Stimulated activated naive B cell treated with anti-CD40 and anti-IgM and Interleukin-4, amounts not matched to agents 10 μg/mL and 1 μg/mL and 100 μg/mL, for 72 hours (primary cell): ENCODE data around the gene TTBK1.

Source experiments
- ATAC-seq, 2 donors: fragments of 150-1000 bp; cut with Tn5 transposase; replicated peaks; 2 replicates each; pipeline ENCODE4 v1.10.0; 2021; ENCODE audit warnings: moderate library complexity in 1 of 2
- DNase-seq: peaks from one replicate; pipeline ENCODE4 v3.0.0; 2021
- H3K27ac Mint-ChIP-seq: one replicate; pipeline ENCODE4 v1.8.0; 2022; ENCODE audit warnings: mild to moderate bottlenecking, mixed read lengths
- H3K27me3 Mint-ChIP-seq, 2 donors: one replicate each; pipeline ENCODE4 v1.8.0; 2022; ENCODE audit warnings: mixed read lengths in 2 of 2
- H3K36me3 Mint-ChIP-seq, 2 donors: one replicate each; pipeline ENCODE4 v1.8.0; 2022; ENCODE audit warnings: mixed read lengths in 2 of 2, mild to moderate bottlenecking in 1 of 2
- H3K4me1 Mint-ChIP-seq, 2 donors: one replicate each; pipeline ENCODE4 v1.8.0; 2022; ENCODE audit warnings: mixed read lengths in 2 of 2, mild to moderate bottlenecking in 1 of 2
- H3K4me3 Mint-ChIP-seq, 2 donors: one replicate each; pipeline ENCODE4 v1.8.0; 2022; ENCODE audit warnings: mild to moderate bottlenecking in 2 of 2, mixed read lengths in 2 of 2, moderate library complexity in 1 of 2
- H3K9me3 Mint-ChIP-seq, 2 donors: one replicate each; pipeline ENCODE4 v1.8.0; 2022; ENCODE audit warnings: mixed read lengths in 2 of 2, mild to moderate bottlenecking in 1 of 2

Gene TTBK1

DNA sequence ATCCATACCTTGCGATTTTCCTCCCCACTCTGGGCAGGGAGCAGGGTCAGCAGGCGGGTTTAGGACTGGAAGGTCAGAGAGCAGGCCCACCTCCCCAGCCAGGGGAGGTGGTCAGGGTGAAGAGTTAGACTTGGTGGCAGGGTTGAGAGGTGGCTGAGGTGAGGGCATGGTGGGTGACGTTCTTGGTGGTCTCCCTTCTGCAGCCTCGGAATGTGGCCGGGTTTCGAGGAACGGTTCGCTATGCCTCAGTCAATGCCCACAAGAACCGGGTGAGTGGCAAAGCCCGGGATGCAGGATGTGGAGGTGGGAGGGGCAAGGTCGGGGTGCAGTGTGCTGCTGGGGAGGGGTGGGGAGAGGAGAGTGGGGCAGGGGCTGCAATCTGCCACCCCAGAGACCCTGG lies 11.6 kb downstream of the TTBK1 start:
- H3K36me3 Mint-ChIP-seq, result no peaks in the 10 kb centered on the region
- DNase-seq (no peak), ATAC-seq (no peak)
- H3K4me1 Mint-ChIP-seq, result peaks cover 21 to 35% of the 10 kb centered on the region in 2 donors
- no peak overlapping the region for H3K4me3 Mint-ChIP-seq
- peaks cover 54 to 67% of the 10 kb centered on the region in 2 donors for H3K27me3 Mint-ChIP-seq
- no peak overlapping the region for H3K27ac Mint-ChIP-seq
- no peaks in the 10 kb centered on the region for H3K9me3 Mint-ChIP-seq

DNA sequence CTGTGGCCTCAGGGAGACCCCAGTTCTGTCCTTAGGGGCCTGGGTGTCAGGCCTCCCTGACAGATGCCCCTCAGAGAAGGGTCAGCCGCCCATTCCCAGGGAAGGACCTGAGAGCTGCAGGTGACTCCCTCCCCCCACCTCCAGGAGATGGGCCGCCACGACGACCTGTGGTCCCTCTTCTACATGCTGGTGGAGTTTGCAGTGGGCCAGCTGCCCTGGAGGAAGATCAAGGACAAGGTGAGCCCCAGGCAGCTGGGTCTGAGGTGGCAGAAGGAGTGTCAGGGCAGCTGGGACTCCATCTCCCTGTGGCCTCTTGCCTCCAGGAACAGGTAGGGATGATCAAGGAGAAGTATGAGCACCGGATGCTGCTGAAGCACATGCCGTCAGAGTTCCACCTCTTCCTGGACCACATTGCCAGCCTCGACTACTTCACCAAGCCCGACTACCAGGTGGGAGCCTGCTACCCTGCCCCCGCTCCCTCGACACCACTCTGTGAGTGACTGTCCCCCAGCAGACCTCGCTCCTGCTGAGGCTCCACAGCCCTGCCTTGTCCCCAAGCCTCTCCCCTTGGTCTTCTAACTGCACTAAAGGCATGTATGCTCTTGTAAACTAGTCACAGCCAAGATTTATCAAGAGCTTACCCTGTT lies 12.2 kb downstream of the TTBK1 start:
- Mint-ChIP-seq H3K9me3 (no peaks in the 10 kb centered on the region), H3K4me3 (no peak overlapping the region), H3K4me1 (peaks cover 21 to 33% of the 10 kb centered on the region in 2 donors), H3K27ac (no peak overlapping the region), H3K27me3 (peaks cover 54 to 67% of the 10 kb centered on the region in 2 donors), H3K36me3 (no peaks in the 10 kb centered on the region)
- DNase-seq (no peak), ATAC-seq (no peak)

DNA sequence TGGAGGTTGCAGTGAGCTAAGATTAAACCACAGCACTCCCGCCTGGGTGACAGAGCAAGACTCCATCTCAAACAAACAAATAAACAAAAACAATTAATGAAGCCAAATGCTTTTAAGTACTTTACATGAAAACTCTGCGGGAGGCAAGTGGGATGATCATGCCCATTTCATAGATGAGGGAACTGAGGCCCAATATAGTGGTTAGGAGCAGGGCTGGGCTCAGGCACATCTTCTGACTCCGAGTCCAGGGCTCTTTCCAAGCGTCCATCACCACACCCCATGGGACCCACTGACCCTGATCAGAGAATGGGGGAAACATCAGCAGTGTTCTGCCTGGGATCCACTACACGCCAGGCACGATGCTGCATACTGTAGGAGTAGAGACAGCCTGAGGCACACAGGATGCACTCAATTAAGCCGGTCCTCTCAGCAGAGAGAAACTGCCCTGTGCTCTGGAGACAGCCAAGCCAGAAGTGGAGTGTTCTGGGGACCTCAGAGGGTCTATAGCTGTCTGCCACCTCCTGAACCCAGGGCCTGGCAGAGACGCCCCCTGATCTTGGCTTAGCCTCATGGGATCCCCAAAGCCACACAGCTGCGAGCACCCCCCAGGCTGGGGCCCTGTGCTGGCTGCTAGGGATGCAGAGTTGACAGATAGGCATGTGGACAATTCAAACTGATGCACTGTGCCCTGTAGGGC lies 13.5 kb downstream of the TTBK1 start:
- Mint-ChIP-seq H3K4me3 (no peak overlapping the region), H3K4me1 (peaks cover 10 to 20% of the 10 kb centered on the region in 2 donors), H3K27ac (peak overlapping the region; percentile 33)

DNA sequence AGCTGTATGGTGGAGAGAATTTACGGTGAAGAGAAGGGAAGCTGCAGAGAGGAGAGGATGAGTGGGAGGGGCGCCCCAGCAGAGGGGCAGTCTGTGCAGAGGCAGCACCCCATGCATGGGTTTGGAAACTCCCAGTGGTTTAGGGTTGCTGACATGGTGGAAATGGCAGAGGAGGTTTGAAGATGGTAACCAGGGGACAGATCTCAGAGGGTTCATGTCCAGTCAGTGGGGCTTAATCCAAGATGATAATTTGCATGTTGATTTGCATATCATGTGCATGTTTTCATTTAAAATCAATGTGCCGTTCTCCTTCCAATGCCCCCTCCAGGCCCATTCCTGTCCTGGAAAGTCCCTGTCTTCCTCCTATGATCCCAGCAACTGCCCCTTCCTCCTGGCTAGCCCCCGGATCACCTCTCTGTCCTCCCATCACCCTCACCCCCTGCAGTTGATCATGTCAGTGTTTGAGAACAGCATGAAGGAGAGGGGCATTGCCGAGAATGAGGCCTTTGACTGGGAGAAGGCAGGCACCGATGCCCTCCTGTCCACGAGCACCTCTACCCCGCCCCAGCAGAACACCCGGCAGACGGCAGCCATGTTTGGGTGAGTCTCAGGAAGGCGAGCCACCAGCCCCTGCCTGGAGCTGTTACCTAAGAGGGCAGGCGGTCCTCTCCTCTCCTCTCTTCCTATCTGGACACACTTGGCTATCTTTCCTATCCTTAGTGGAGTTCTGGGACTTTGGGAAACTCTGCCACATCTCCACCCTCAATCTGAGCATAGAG lies 14.3 kb downstream of the TTBK1 start:
- DNase-seq (no peak), ATAC-seq (peak; percentile 76 to 79)
- Mint-ChIP-seq H3K4me3 (peak overlapping the region in 1 of 2 donors; percentile 21), H3K36me3 (no peaks in the 10 kb centered on the region), H3K27me3 (peaks cover 40 to 50% of the 10 kb centered on the region in 2 donors), H3K9me3 (no peaks in the 10 kb centered on the region), H3K4me1 (peaks cover 8 to 18% of the 10 kb centered on the region in 2 donors), H3K27ac (peak overlapping the region; percentile 33)

More for the DNA sequence above, 13.5 kb downstream of the TTBK1 start:
- Mint-ChIP-seq H3K27me3 (peaks cover 43 to 56% of the 10 kb centered on the region in 2 donors), H3K9me3 (no peaks in the 10 kb centered on the region), H3K36me3 (no peaks in the 10 kb centered on the region)
- DNase-seq, result no peak
- ATAC-seq, result peak in 1 of 2 donors; percentile 12

DNA sequence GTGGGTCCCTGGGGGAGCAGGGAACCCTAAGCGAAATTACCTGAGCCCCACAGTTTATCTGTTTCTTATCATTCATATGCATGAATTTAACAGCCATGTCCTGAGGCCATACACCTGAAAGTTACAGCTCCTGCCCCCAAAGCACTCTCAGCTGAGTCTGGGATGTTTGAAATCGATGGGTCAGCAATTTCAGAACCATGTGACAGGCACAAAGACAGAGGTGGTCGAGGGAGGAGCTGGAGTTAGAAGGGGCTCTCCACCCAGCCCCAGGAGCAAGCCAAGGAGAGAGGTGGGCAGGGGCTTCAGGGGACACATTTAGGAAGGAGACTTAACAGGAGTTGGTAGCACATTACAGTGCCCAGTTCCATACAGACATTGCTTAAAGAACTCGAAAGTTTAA lies 14.9 kb downstream of the TTBK1 start:
- H3K4me1 Mint-ChIP-seq, result peaks cover 8 to 19% of the 10 kb centered on the region in 2 donors
- no peaks in the 10 kb centered on the region for H3K36me3 Mint-ChIP-seq
- DNase-seq (no peak), ATAC-seq (no peak)
- H3K27ac Mint-ChIP-seq, result no peak overlapping the region
- H3K9me3 Mint-ChIP-seq, result no peaks in the 10 kb centered on the region
- H3K27me3 Mint-ChIP-seq, result peaks cover 33 to 44% of the 10 kb centered on the region in 2 donors
- H3K4me3 Mint-ChIP-seq, result no peak overlapping the region

DNA sequence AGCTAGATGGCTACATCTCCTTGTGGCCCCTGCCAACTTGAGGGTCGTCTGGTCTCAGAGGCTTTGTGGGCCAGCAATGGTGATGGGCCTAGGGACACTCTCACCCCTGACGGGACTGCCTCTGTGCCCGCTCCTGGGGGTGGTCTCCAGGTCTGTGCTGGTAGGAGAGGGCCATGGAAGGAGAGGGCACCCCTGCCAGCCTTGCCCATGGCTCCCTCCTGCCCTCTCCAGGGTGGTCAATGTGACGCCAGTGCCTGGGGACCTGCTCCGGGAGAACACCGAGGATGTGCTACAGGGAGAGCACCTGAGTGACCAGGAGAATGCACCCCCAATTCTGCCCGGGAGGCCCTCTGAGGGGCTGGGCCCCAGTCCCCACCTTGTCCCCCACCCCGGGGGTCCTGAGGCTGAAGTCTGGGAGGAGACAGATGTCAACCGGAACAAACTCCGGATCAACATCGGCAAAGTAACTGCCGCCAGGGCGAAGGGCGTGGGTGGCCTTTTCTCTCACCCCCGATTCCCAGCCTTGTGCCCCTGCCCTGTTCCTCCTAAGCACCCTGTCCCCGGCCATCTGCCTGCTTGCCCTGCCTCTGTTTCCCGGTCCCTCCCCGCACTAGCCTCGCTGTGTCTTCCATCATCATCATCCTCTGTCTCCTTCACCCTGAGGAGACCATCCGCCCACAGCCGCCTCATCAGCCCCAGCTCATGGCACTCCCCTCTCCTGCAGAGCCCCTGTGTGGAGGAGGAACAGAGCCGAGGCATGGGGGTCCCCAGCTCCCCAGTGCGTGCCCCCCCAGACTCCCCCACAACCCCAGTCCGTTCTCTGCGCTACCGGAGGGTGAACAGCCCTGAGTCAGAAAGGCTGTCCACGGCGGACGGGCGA lies 15.8 kb downstream of the TTBK1 start:
- Mint-ChIP-seq H3K27ac (peak overlapping the region; percentile 20), H3K36me3 (no peaks in the 10 kb centered on the region), H3K4me1 (peaks cover 14 to 21% of the 10 kb centered on the region in 2 donors), H3K27me3 (peaks cover 31 to 38% of the 10 kb centered on the region in 2 donors), H3K4me3 (no peak overlapping the region), H3K9me3 (no peaks in the 10 kb centered on the region)
- DNase-seq, result no peak
- ATAC-seq, result no peak

DNA sequence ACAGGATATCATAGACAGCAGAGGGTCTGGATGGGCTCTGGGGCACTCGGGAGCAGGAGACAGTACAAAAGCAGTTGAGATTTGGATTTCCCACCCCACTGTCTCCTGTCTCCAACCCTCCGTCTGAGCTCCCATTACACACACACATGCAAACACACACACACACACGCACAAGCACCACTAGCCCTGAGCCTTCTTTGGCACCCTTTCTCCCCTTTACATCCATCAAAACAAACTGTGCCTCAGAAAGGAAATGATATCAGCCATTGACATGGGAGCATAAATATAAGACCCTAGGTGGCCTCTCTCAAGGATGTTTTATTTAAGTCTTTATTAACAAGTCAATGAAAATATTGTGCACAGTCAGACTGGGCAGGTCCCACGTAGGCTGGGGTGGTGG lies 17.5 kb downstream of the TTBK1 start:
- no peaks in the 10 kb centered on the region for H3K9me3 Mint-ChIP-seq
- no peak for ATAC-seq
- no peak overlapping the region for H3K4me3 Mint-ChIP-seq
- H3K4me1 Mint-ChIP-seq, result peaks cover 18% of the 10 kb centered on the region in 2 donors
- no peak overlapping the region for H3K27ac Mint-ChIP-seq
- DNase-seq, result no peak
- no peaks in the 10 kb centered on the region for H3K36me3 Mint-ChIP-seq
- H3K27me3 Mint-ChIP-seq, result peaks cover 21 to 22% of the 10 kb centered on the region in 2 donors

DNA sequence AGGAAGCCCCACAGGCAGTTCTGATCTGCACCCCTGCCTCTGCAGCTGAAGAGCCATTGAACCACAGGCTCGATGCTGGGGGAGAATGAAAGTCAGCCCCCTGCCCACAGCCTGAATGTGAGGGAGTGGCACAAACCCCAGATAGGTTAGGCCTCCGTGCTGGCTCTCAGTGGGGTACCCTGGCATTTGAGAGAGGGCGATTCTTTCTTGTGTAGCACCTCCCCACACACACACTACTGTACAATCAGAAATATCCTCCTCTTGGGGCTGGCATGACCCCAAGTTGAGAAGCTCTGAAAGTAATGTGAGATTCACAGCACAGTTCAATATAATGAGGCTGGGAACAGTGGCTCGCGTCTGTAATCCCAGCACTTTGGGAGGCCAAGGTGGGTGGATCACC lies 17.9 kb downstream of the TTBK1 start:
- ATAC-seq, result no peak

DNA sequence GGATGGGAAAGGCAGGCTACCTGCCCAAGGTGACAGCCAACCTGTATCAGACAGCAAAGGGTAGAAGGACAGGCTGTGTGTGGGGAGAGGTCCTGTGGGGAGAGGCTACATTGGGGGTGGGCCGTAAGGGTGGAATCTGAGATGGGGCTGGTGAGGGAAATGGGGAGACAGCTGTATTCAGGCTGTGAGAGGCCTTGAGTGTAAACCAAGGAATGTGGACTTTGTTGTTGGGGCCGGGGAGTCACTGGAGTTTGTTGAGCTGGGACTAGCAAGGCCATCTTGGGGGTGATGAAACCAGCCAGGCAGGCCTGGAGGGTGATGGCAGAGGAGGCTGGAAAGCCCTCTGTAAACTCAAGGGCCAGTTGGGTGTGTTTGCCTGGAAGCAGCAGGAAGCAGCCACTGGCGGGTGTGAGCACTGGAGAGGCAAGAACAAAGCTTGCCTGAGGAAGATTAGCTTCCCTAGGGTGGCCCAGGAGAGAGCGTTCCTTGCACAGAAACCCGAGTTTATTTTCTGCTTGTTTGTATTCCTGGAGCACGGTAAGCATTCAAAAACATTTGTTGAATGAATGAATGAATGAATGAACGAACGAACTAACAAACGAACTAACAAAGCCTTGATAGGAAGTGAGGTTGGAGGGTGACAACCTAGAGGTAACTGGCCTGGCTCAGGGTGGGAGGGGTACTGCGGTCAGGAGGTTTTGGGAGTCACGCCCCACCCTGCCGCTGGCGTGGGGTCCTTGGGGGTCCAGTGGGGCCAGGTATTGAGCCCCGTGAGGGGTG lies 18.9 kb downstream of the TTBK1 start:
- DNase-seq (no peak), ATAC-seq (no peak)
- H3K4me1 Mint-ChIP-seq, result peaks cover 15% of the 10 kb centered on the region in 2 donors
- H3K4me3 Mint-ChIP-seq, result no peak overlapping the region
- peaks cover 17 to 18% of the 10 kb centered on the region in 2 donors for H3K27me3 Mint-ChIP-seq
- peak overlapping the region; percentile 48 for H3K27ac Mint-ChIP-seq
- no peaks in the 10 kb centered on the region for H3K9me3 Mint-ChIP-seq
- H3K36me3 Mint-ChIP-seq, result no peaks in the 10 kb centered on the region

More for the DNA sequence above, 17.9 kb downstream of the TTBK1 start:
- H3K27me3 Mint-ChIP-seq, result peaks cover 21% of the 10 kb centered on the region in 2 donors
- H3K4me3 Mint-ChIP-seq, result no peak overlapping the region
- no peaks in the 10 kb centered on the region for H3K9me3 Mint-ChIP-seq
- H3K27ac Mint-ChIP-seq, result no peak overlapping the region
- DNase-seq, result no peak
- H3K4me1 Mint-ChIP-seq, result peaks cover 18% of the 10 kb centered on the region in 2 donors
- no peaks in the 10 kb centered on the region for H3K36me3 Mint-ChIP-seq

DNA sequence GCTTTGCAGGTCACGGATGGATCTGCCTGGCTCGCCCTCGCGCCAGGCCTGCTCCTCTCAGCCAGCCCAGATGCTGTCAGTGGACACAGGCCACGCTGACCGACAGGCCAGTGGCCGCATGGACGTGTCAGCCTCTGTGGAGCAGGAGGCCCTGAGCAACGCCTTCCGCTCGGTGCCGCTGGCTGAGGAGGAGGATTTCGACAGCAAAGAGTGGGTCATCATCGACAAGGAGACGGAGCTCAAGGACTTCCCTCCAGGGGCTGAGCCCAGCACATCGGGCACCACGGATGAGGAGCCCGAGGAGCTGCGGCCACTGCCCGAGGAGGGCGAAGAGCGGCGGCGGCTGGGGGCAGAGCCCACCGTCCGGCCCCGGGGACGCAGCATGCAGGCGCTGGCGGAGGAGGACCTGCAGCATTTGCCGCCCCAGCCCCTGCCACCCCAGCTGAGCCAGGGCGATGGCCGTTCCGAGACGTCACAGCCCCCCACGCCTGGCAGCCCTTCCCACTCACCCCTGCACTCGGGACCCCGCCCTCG lies 19.6 kb downstream of the TTBK1 start:
- ATAC-seq (no peak), DNase-seq (no peak)
- Mint-ChIP-seq H3K4me3 (no peak overlapping the region), H3K9me3 (no peaks in the 10 kb centered on the region), H3K27me3 (peaks cover 16% of the 10 kb centered on the region in 2 donors), H3K4me1 (peaks cover 8 to 9% of the 10 kb centered on the region in 2 donors), H3K27ac (no peak overlapping the region), H3K36me3 (no peaks in the 10 kb centered on the region)

DNA sequence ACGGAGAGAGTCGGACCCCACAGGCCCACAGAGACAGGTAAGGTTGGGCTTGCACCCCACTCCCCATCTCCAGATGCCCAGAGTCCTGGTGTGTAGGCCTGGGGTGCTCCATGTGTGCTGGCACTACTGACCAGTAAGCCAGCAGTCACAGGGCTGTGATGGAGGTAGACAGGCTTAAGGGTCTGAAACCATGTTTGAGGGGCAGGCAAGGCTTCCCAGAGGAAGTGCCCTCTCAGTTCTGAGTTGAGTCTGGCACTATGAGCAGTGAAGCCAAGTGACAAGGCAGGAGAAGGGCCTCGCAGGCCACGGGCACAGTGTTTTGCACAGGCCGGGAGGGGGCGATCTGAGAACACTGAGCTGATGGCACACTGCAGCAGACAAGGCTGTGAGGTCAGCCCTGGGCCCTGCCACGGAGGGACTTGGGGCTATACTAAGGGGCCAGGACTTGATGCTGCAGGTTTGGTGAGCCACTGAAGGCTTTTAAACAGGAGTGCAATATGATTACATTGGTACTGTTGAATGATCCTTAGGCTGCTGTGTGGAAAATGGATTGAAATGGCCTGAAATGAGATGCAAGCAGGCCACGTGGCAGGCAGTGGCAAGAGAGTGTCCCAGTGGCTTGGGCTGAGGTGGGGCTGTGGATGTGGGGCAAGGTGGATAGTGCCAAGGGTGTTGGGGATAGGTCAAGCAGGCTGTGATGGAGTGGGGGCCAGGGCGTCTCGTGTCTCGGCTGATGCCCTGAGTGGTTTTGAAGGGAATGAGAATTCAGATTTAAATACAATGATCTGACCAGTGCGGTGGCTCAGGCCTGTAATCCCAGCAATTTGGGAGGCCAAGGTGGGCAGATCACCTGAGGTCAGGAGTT lies 20.3 kb downstream of the TTBK1 start:
- ATAC-seq, result peak; percentile 99 to 100
- H3K36me3 Mint-ChIP-seq, result no peaks in the 10 kb centered on the region
- no peak overlapping the region for H3K27ac Mint-ChIP-seq
- no peaks in the 10 kb centered on the region for H3K9me3 Mint-ChIP-seq
- no peak overlapping the region for H3K4me3 Mint-ChIP-seq
- H3K27me3 Mint-ChIP-seq, result peaks cover 11 to 13% of the 10 kb centered on the region in 2 donors
- peaks cover 9 to 12% of the 10 kb centered on the region in 2 donors for H3K4me1 Mint-ChIP-seq
- DNase-seq, result peak; percentile 73

DNA sequence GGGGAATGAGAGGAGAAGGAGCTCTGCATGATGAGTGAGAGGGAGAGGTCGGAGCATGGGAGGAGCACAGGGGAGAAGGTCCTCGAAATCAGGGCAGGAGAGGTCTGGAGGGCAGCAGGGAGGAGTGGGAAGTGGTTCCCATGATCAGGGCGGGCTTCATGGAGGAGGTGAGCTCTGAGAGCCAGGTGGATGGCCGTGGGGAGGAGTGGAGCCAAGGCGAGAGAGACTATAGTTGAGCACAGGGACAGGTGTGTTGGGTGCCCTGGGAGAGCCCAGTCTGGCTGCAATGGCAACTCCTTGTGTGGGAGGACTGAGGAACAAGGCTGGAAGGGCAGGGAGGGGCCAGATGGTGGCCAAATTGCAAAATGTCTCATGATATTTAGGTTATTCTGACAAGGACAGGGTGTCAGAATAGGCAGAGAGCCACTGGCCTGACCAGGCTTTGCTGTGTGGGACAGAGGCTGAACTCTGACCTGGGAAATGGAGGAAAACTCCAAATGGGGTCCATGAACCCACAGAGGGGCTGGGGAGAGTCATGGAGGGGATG lies 21.4 kb downstream of the TTBK1 start:
- Mint-ChIP-seq H3K27me3 (peaks cover 5 to 13% of the 10 kb centered on the region in 2 donors), H3K4me1 (peaks cover 14 to 23% of the 10 kb centered on the region in 2 donors), H3K36me3 (no peaks in the 10 kb centered on the region), H3K27ac (no peak overlapping the region), H3K9me3 (no peaks in the 10 kb centered on the region), H3K4me3 (no peak overlapping the region)
- ATAC-seq (no peak), DNase-seq (no peak)
